ENCODE measurements around the gene PNPLA8.
"Not testable (repeated sequence)": the region's sequence is repeated elsewhere in the genome, so short reads cannot be mapped to it uniquely, and the experiment has no call there.

PNPLA8 gene

DNA sequence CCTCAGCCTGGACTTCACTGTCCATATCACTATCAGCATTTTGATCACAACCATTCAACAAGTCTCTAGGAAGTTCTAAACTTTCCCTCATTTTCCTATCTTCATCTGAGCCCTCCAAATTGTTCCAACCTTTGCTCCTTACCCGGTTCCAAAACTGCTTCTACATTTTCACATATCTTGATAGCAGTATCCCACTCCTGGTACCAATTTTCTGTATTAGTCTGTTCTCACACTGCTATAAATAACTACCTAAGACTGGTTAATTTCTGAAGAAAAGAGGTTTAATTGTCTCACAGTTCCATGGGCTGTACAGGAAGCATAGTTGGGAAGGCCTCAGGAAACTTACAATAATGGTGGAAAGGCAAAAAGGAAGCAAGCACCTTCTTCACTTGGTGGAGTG is 31.7 kb upstream of the PNPLA8 start:
- H3K79me2 ChIP-seq (ENCODE audit: insufficient read depth, low read length), result no peaks in the 10 kb centered on the region
- no peaks in the 10 kb centered on the region for H3K27me3 ChIP-seq (ENCODE audit: low read length)
- H4K20me1 ChIP-seq (ENCODE audit: low read depth, low read length), result no peaks in the 10 kb centered on the region
- no peak overlapping the region for H3K9ac ChIP-seq (ENCODE audit: low read length)
- TF ChIP-seq EZH2phosphoT487 (conservative IDR thresholded peaks at IDR 0.05; ENCODE audit: low read length), result no peak
- TF ChIP-seq, protein P1, sequence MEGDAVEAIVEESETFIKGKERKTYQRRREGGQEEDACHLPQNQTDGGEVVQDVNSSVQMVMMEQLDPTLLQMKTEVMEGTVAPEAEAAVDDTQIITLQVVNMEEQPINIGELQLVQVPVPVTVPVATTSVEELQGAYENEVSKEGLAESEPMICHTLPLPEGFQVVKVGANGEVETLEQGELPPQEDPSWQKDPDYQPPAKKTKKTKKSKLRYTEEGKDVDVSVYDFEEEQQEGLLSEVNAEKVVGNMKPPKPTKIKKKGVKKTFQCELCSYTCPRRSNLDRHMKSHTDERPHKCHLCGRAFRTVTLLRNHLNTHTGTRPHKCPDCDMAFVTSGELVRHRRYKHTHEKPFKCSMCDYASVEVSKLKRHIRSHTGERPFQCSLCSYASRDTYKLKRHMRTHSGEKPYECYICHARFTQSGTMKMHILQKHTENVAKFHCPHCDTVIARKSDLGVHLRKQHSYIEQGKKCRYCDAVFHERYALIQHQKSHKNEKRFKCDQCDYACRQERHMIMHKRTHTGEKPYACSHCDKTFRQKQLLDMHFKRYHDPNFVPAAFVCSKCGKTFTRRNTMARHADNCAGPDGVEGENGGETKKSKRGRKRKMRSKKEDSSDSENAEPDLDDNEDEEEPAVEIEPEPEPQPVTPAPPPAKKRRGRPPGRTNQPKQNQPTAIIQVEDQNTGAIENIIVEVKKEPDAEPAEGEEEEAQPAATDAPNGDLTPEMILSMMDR (IDR thresholded peaks at IDR 0.05; ENCODE audit: insufficient read depth, low read length, poor library complexity, severe bottlenecking), result no peak
- no peaks in the 10 kb centered on the region; the same call in 1 of the 2 replicates for H3K36me3 ChIP-seq (ENCODE audit: low read length)
- H2AFZ ChIP-seq (ENCODE audit: low read depth, low read length, severe bottlenecking), result no peak overlapping the region
- no peaks in the 10 kb centered on the region for H3F3A ChIP-seq (ENCODE audit: insufficient read depth)
- no peak overlapping the region for H3K4me3 ChIP-seq (ENCODE audit: insufficient read depth, low read length, poor library complexity, severe bottlenecking)
- peaks cover 13% of the 10 kb centered on the region; the same call in 1 of the 2 replicates for H3K9me3 ChIP-seq (ENCODE audit: insufficient read depth, low read length)
- no peaks in the 10 kb centered on the region for H3K9me2 ChIP-seq (replicated peaks; ENCODE audit: insufficient read depth, low read length)
- no peak overlapping the region for H3K27ac ChIP-seq (ENCODE audit: low read depth, low read length)
- no peak overlapping the region for H3K4me2 ChIP-seq (ENCODE audit: low read depth, low read length, poor library complexity, severe bottlenecking)

DNA sequence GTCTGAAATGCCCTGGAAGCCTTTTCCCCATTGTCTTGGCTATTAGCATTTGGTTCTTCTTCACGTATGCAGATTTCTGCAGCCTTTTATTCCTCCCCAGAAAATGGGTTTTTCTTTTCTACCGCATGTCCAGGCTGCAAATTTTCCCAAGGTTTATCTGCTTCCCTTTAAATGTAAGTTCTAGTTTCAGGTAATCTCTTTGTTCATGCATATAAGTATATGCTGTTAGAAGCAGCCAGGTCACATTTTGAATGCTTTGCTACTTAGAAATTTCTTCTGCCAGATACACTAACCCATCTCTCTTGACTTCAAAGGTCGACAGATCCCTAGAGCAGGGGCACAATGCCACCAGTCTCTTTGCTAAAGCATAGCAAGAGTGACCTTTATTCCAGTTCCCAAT is 31.3 kb upstream of the PNPLA8 start:
- H2AFZ ChIP-seq (ENCODE audit: low read depth, low read length, severe bottlenecking), result no peak overlapping the region
- H3K79me2 ChIP-seq (ENCODE audit: insufficient read depth, low read length), result no peaks in the 10 kb centered on the region
- no peak overlapping the region for H3K4me3 ChIP-seq (ENCODE audit: insufficient read depth, low read length, poor library complexity, severe bottlenecking)
- H4K20me1 ChIP-seq (ENCODE audit: low read depth, low read length), result no peaks in the 10 kb centered on the region
- H3K9me2 ChIP-seq (replicated peaks; ENCODE audit: insufficient read depth, low read length), result no peaks in the 10 kb centered on the region
- H3F3A ChIP-seq (ENCODE audit: insufficient read depth), result no peaks in the 10 kb centered on the region
- no peaks in the 10 kb centered on the region for H3K27me3 ChIP-seq (ENCODE audit: low read length)
- H3K27ac ChIP-seq (ENCODE audit: low read depth, low read length), result no peak overlapping the region
- TF ChIP-seq, protein P1 (IDR thresholded peaks at IDR 0.05; ENCODE audit: insufficient read depth, low read length, poor library complexity, severe bottlenecking), result no peak
- TF ChIP-seq EZH2phosphoT487 (conservative IDR thresholded peaks at IDR 0.05; ENCODE audit: low read length), result no peak
- no peaks in the 10 kb centered on the region; the same call in 1 of the 2 replicates for H3K36me3 ChIP-seq (ENCODE audit: low read length)
- H3K9me3 ChIP-seq (ENCODE audit: insufficient read depth, low read length), result peaks cover 13% of the 10 kb centered on the region; the same call in 1 of the 2 replicates
- no peak overlapping the region for H3K4me2 ChIP-seq (ENCODE audit: low read depth, low read length, poor library complexity, severe bottlenecking)
- no peak overlapping the region for H3K9ac ChIP-seq (ENCODE audit: low read length)

- H3K27ac ChIP-seq (ENCODE audit: low read depth, low read length); H3F3A ChIP-seq (ENCODE audit: insufficient read depth); H3K9me2 ChIP-seq (replicated peaks; ENCODE audit: insufficient read depth, low read length); H3K36me3 ChIP-seq (ENCODE audit: low read length); H3K27me3 ChIP-seq (ENCODE audit: low read length); H3K4me2 ChIP-seq (ENCODE audit: low read depth, low read length, poor library complexity, severe bottlenecking); H4K20me1 ChIP-seq (ENCODE audit: low read depth, low read length); H3K79me2 ChIP-seq (ENCODE audit: insufficient read depth, low read length); H3K9ac ChIP-seq (ENCODE audit: low read length); H2AFZ ChIP-seq (ENCODE audit: low read depth, low read length, severe bottlenecking); H3K4me3 ChIP-seq (ENCODE audit: insufficient read depth, low read length, poor library complexity, severe bottlenecking): not testable (repeated sequence)
- peaks cover 13% of the 10 kb centered on the region; the same call in 1 of the 2 replicates for H3K9me3 ChIP-seq (ENCODE audit: insufficient read depth, low read length)
Measured at GRCh38 chr7:108556665-108557064, 30.7 kb upstream of the PNPLA8 start.

DNA sequence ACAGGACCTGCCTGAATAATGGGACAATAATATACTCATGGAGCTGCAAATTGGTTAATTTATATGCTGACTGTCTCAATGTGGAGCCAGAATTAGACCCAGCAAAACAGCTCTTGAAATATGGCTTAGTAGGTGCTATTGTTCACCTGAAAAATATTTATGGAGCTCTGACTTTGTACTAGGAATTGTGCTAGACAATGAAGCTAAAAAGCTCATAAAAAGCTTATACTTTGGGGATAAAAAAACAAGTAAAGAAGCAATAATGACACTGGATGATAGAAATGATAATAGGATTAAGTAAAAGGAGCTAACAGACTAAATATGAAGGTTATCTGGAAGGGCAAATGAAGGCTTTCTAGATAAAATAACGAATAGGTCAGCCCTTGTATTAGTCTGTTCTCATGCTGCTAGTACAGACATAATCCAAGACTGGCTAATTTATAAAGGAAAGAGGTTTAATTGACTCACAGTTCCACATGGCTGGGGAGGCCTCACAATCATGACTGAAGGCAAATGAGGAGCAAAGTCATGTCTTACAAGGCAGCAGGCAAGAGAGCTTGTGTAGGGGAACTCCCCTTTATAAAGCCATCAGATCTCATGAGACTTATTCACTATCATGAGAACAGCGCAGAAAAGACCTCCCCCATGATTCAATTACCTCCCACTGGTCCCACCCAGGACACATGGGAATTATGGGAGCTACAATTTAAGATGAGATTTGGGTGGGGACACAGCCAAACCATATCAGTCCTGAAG is 22.4 kb upstream of the PNPLA8 start:
- H3K27me3 ChIP-seq (ENCODE audit: low read length); H3K9ac ChIP-seq (ENCODE audit: low read length); H4K20me1 ChIP-seq (ENCODE audit: low read depth, low read length); H3K4me3 ChIP-seq (ENCODE audit: insufficient read depth, low read length, poor library complexity, severe bottlenecking); H2AFZ ChIP-seq (ENCODE audit: low read depth, low read length, severe bottlenecking); H3K9me2 ChIP-seq (replicated peaks; ENCODE audit: insufficient read depth, low read length); H3K36me3 ChIP-seq (ENCODE audit: low read length); H3K4me2 ChIP-seq (ENCODE audit: low read depth, low read length, poor library complexity, severe bottlenecking); H3K79me2 ChIP-seq (ENCODE audit: insufficient read depth, low read length); H3F3A ChIP-seq (ENCODE audit: insufficient read depth); H3K27ac ChIP-seq (ENCODE audit: low read depth, low read length); H3K9me3 ChIP-seq (ENCODE audit: insufficient read depth, low read length): not testable (repeated sequence)

Data from SU-DHL-6 (cell line).